ENCODE measurements around the gene P2RX4.
"Not testable (repeated sequence)": the region's sequence is repeated elsewhere in the genome, so short reads cannot be mapped to it uniquely, and the experiment has no call there.

Gene P2RX4

DNA sequence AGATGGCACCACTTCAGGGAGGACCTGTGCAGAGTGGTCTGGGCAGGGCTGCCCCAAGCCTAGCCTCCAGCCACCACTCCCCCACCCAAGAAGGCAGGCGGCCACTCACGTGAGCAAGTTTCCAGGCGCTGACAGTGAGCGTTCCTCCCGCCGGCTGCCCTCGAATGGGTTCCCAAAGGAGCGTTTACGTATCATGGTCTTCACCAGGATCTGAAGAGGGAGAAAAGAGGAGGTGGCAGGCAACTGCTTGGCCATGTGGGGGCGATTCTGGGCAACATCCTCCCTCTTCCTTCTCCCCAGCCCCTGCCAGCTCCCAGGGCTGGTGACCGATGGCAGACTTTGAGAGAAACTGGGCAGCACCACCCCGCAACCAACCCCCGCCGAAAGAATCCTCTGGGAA, 35.1 kb downstream of the P2RX4 start:
- no peak for DNase-seq (ENCODE audit: low read depth in 2 of 2)

DNA sequence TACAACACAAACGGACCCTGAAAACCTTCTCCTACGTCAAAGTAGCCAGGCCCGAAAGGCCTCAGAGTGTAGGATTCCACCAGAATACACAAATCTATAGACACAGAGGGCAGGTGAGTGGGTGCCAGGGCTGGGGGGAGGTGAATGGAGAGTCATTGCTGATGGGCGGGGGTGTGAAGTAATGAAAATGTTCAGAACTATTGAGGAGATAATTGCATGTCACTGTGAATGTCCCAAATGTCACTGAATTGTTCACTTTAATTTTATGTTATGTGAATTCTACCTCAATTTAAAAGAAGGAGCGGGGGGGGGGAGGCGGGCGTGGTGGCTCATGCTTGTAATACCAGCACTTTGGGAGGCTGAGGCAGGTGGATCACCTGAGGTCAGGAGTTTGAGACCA, 36.0 kb downstream of the P2RX4 start:
- no peak for DNase-seq (ENCODE audit: low read depth in 2 of 2)

DNA sequence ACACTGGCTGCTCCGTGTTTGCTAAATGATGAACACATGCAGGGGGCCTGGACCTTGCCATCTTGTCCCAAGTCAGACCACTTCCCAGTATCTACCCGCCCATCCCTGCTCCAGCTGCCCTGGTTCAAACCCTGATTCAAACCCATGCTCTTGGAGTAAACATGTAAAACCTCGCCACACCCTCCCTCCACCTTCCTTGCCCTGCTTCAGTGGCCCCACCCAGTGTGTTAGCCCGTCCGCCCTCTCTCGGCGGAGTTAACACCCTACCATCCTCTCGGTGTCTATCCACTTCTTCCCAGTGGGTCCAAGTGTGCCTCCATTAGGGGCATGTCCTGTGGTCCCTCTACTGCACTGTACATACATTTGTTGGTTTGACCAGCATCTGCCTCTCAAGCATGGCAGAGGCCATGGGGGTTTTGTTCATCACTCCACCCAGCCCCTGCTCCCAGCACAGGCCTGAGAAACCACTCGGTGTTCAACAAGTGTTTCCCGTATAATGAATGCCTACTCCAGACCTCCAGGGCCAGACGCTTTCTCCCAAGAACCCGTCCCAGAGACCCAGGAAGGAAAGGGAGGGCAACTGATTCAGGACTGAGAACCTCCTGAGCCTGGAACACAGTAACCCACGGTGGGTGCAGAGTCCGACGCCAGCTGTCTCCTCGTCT, 37.1 kb downstream of the P2RX4 start:
- DNase-seq (ENCODE audit: low read depth in 2 of 2), result no peak

DNA sequence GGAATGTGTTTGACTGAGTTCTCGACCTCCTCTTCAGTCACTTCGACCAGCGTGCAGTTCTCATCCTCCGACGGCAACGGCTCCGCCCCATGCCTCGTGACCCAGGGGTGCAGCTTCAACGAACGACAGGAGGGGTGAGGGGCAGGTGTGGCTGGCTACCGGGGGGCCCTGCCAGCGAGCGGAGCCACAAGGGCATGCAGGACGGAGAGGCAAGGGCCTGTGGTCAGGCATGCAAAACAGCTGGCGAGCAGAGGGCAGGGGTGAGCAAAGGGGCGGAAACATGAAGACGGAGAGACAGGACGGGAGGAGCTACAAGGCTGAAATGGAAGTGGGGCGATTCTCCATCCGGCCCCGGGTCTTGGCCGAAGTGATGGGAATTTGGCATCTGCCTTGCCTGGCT, 38.7 kb downstream of the P2RX4 start:
- no peak for DNase-seq (ENCODE audit: low read depth in 2 of 2)

DNA sequence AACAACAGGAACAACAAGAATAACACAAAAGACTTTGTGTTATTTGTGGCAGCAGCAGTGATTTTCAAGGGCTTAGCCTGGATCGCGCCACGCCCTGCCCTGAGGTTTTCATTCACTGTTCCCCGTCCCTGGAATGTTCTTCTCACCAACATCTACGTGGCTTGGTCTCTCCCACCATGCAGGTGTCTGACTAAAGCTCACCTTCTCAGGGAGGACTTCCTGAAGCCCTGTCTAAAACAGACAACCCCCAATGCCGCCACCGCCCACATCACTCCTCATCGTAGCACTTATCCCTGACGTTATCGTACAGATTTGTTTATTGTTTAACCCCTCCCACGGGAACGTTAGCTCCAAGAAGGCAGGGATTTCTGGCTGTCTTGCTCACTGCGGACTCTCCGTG, 40.4 kb downstream of the P2RX4 start:
- DNase-seq (ENCODE audit: low read depth in 2 of 2), result no peak

DNA sequence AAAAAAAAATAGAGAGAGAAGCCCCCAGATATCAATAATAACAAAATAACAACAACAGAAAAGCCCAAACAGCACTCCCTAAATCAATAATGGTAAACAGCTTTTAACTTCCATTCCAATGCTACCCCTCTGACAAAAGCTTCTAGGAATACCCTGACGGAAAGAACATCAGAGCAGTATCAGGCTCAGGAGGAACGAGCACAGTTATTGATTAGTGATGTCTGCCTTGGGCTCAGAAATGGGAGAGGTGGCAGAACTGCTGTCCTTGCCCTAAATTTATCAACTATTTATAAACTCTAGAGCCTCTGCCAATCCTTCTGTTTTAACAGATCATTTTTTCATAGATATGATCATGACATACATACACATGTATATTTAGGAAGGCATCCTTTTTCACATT, 41.9 kb downstream of the P2RX4 start:
- DNase-seq (ENCODE audit: low read depth in 2 of 2), result no peak

DNA sequence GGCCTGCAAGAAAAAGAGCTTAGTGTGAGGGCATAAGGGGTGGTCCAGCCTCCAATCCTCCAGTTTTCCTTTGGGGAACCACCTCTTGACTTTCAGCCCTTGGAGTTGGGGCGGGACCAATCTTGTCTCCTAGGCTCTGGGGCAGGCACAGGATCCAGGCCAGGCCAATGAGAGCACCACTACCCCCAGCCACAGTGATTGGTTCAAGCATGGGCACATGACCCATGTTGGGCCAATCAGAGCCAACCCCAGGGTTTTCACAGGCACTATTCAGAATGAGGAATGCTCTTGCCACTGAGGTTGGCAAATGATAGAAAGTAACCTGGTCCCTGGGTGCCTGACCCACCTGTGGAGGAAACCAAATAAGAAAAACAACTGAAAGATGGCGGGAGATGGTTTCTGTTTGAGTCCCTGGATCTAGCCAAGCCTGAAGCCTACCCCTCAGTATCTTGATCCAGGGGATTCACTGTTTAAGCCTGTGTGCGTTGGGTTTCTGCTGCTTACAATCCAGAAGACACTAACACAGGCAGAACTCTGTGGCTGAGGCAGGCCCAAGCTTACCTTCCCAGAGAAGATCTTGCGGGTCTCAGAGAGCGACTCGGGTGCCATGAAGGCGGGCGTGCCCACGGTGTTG, 42.9 kb downstream of the P2RX4 start:
- DNase-seq (ENCODE audit: low read depth in 2 of 2), result no peak

DNA sequence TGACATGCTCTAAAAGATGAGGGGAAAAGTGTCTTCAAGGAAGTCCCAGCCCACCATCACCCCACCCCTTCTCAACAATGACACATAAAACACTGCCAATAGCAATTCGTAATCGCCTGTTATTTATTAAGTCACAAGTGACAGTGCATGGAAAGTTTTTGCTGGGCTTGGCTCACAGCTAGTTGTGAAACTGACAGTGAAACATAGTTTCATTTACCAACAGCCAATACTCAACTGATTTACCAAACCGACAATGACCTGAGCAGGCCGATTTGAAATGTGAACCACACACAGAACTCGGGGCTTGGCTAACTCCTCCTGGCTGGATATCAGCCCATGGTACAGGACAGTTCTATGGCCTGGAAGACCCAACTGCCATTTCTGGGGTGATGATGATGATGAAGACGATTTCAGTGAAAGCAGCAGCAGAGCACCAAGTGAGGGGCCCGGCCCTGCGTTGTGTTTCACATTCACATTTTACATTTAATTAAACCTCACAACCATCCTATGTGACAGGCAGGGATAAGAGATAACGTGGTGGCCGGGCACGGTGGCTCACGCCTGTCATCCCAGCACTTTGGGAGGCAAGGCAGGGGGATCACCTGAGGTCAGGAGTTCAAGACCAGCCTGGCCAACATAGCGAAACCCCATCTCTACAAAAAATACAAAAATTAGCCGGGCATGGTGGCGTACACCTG, 43.9 kb downstream of the P2RX4 start:
- no peak for DNase-seq (ENCODE audit: low read depth in 2 of 2)

DNA sequence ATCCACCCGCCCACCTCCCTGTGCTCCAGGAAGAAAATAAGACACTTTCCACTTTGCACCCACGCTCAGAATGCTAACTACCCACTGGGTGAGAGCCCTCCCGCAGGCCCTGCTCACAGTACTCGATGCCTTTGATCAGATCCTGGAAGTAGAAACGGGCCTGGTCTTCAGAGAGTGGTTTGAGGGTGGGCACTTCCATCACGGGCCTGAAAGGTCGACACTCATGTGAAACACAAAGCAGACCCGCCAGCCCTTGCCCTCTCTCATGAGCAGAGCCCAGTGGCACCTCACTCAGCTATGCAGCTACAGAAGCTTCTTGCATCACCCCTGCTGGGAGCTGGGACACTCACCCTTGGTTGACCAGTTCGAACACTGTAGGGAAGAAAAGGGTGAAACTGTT, 45.5 kb downstream of the P2RX4 start:
- no peak for DNase-seq (ENCODE audit: low read depth in 2 of 2)

DNA sequence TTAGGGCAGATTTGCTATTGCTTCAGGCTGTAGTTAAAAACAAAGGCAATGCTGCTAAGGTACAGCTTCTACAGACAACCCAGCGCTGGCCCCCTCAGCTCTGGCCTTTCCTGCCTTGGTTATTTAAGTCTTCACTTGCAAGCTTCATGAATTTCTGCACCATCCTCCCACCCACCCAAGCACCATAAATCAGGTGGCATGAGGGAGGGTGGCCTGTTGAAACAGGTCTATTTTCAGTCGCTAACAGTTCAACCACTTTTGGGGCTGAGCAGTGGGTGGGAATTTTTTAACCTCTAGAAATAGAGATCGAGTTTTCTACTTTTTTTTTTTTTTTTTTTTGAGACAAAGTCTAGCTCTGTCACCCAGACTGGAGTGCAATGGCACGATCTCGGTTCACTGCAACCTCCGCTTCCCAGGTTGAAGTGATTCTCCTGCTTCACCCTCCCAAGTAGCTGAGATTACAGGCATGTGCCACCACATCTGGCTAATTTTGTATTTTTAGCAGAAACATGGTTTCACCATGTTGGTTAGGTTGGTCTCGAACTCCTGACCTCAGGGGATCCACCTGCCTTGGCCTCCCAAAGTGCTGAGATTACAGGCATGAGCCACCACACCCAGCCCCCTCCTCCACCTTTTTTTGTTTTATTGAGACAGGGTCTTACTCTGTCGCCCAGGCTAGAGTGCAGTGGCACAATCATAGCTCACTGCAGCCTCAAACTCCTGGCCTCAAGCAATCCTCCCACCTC, 47.9 kb downstream of the P2RX4 start:
- not testable (repeated sequence) for DNase-seq (ENCODE audit: low read depth in 2 of 2)

DNA sequence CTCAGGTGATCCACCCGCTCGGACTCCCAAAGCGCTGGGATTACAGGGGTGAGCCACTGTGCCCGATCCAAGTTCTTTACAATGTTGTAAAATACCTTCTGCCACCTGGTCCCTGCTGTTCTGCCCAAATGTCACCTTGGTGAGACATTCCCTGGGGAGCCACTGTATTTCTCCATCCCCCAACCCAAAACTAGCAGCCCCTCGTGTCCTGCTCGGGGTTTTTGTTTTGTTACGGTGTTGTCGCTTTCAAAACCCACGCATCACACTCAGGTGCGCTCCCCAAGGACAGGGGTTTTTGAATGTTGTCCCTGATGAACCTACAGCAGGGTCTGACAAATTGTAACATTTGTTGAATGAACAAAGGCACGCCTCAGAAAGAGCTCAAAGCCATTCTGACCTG, 49.1 kb downstream of the P2RX4 start:
- DNase-seq (ENCODE audit: low read depth in 2 of 2), result no peak

DNA sequence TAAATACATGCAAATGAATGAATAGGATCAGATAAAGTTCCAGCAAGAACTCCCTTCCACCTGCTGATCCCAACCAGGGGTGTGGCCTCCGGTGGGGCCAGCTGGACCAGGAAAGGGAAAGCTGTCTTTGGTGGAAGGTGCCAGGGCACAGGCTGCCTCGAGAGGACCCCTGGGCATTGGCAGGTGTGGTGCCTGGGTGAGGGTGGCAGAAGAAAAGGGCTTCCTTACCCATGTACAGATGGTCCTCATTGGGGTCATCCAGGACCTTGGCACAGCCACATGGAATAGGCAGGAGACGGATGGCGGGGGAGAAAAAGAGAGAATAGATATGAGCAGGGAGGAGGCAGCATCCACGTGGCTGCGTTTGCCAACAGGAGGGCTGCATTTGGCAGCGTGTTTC, 50.2 kb downstream of the P2RX4 start:
- DNase-seq (ENCODE audit: low read depth in 2 of 2), result no peak

DNA sequence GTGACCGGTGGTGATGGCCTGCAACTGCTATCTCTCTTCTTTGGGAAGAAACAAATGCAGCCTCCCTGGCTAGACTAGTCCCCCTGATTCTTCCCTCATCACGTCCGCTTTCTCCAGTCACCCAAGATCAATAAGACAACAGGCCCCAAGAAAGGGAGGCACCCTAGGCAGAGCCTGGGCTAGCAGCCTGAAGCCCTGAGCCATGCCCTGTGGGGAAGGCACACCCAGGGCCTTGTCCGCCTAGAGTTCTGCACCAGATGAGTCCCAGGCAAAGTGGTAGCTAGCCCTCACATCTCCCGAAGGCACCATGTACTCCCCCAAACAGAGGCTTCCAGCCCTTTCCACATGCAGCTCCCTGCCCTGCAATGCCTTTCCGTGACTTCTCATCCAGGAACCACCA, 51.5 kb downstream of the P2RX4 start:
- no peak for DNase-seq (ENCODE audit: low read depth in 2 of 2)

DNA sequence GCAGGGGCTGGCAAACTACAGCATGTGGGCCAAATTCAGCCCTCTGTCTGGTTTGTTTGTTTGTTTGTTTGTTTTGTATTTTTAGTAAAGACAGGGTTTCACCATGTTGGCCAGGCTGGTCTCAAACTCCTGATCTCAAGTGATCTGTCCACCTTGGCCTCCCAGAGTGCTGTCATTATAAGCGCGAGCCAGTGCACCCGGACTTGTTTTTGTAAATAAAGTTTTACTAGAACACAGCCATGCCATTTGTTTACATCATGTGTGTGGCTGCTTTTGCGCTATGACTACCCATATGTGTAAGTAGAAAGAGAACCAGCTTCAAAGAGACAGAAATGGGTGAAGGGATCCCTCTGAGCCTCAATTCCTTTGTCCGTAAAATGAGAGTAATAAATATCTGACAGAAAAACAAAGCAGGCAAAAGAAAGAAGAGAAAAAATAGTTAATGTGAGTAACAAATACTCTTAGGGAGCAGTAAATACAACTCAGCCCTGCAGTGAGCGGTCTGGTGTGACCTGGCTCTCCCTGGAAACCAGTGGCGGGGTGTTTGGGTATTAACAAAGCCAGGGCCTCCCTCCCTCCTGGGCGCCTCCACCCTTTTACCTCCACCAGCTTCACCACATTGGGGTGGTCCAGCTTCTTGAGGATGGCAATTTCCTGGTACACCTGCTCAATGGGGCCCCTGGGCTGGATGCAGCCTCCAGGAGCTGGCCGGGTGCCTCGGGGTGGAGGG, 53.4 kb downstream of the P2RX4 start:
- DNase-seq (ENCODE audit: low read depth in 2 of 2), result no peak

DNA sequence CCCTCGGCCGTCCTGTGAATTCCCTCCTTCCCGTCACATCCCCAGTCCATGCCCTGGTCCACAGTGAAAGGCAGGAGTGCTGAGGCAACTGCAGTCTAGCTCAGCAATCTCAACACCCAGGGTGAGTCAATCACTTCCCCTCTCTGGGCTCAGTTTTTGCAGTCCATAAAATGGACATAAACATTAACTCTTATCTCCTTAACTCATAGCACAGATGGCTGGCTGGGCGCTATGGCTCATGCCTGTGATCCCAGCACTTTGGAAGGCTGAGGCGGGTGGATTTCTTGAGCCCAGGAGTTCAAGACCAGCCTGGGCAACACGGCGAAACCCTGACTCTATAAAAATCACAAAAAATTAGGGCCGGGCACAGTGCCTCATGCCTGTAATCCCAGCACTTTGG, 54.2 kb downstream of the P2RX4 start:
- no peak for DNase-seq (ENCODE audit: low read depth in 2 of 2)

DNA sequence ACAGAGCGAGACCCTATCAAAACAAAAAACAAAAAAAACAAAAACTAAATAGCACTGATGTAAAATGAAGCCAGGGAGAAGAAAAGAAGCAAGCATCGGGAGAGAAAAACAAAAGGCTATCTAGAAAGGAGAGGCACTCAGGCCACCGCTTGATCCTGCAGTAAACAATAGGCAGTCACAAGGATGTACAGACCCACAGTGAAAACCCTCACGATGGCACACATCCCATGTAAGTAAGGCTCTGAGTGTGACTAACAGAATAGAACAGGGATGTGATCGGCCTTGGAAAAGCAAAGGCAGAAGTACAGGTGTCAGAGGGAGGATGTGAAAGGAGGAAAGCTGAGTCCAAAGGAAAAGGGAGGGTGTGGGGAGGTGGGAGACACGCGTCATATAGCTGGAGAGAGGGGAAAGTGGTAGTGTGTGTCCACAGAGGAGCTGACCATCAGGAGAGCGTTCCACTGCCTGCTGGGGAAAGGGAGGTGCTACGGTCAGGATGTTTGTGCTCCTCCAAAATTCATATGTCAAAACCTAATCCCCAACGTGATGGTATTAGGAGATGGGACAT, 55.1 kb downstream of the P2RX4 start:
- no peak for DNase-seq (ENCODE audit: low read depth in 2 of 2)

DNA sequence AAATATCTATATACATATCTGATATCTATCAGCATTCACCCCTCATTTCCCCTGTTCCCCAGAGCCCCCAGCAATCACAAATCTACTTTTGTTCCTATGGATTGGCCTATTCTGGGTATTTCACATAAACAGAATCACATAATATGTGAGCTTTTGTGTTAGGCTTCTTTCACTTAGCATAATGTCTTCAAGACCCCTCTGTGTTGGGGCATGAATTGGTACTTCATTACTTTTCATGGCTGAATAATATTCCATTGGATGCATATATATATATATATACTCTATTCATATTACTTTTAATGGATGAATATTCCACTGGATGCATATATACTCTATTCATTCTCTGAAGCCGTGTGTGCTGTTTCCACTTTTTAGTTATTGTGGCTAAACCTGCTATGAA, 57.9 kb downstream of the P2RX4 start:
- DNase-seq (ENCODE audit: low read depth in 2 of 2), result no peak

DNA sequence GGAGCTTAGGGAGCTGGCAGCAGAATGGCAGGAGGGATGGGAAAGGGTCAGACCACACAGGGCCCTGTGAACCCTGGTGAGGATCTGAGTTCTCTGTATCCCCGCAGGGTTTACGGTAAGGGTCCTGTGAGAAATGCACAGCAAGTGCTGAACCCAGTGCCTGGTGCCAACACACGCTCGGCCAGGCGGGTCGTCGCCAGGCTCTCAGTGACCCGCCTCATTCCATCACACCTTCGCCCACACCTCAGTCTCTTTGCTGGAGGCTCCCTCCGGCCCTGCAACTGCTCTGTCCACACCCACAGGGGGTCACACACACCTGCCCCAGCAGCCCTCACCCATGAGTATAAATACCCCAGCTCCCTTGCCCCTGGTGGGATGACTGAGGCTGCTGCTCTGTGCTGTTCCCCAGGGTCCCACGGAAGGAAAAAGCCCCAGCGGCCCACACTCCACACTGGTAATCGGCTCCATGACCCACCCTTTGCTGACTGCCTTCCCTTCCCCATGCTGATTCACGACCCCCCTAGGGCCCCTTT, 63.5 kb downstream of the P2RX4 start:
- DNase-seq (ENCODE audit: low read depth in 2 of 2), result no peak

DNA sequence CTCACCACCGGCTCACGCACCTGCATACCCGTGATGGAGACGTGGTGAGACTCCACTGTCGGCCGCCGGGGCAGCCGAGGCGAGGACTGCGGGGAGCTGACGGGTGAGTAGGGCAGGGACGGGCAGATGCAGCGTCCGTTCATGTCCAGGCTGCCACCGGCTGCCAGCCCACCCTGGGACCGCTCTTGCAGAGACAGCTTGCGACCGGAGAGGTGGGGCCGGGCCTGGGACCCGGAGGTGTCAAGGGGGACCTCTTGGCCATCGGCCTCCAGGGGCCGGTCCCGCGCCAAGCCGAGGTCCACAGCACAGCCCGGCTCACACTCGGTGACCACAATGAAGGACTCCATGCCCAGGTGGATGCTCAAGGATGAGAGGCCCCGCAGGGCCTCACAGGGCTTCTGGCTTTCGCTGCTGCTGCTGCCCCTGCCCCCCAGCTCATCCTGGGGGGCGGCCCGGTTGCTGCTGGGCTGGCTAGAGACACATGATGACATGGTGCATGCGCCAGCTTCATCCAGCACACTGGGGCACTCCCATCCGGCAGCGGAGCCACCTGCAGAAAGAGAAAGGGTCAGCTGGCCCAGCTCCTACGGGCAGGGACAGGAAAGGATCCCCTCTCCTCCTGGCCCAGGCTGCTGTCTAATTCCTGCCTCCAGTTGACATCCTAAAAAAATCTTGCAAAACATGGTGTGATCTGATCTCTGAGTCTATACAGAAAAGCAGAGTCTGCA, 64.3 kb downstream of the P2RX4 start:
- no peak for DNase-seq (ENCODE audit: low read depth in 2 of 2)

DNA sequence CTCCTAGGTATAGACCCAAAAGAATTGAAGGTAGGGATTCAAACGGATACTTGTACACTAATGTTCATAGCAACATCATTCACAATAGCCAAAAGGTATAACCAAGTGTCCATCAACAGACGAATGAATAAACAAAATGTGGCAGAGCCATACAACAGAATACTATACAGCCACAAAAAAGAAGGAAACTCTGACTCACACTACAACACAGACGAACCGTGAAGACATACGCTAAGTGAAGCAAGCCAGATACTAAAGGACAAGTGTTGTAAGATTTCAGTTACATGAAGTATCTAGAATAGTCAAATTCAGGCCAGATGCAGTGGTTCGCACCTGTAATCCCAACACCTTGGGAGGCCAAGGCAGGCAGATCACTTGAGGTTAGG, 67.4 kb downstream of the P2RX4 start:
- DNase-seq (ENCODE audit: low read depth in 2 of 2), result no peak

Data from activated CD8-positive, alpha-beta memory T cell treated with anti-CD3 and anti-CD28 coated beads for 4 hours (primary cell).